Suprapubic skin (tissue), 4 donors: ENCODE results near the gene SRRT. TPM values are rescaled to one million over a fixed set of nuclear protein-coding genes. Genes with fewer than 3 reads are reported as not detected.
"Not testable (repeated sequence)": the region's sequence is repeated elsewhere in the genome, so short reads cannot be mapped to it uniquely, and the experiment has no call there.

Experiments
- DNase-seq, 2 donors: peaks; one replicate each; pipeline ENCODE4 v3.0.0-alpha.2; 2019; ENCODE audit warnings: low spot score in 2 of 2
- H3K27ac ChIP-seq: fragments of 200-600 bp; sonication (generic); one replicate; pipeline ENCODE4 v1.5.1; 2019
- H3K27me3 ChIP-seq: fragments of 200-600 bp; sonication (generic); one replicate; pipeline ENCODE4 v1.5.1; 2019
- H3K36me3 ChIP-seq: fragments of 200-600 bp; sonication (generic); one replicate; pipeline ENCODE4 v1.5.1; 2019
- H3K4me1 ChIP-seq: fragments of 200-600 bp; sonication (generic); one replicate; pipeline ENCODE4 v1.5.1; 2019
- H3K4me3 ChIP-seq: fragments of 200-600 bp; sonication (generic); one replicate; pipeline ENCODE4 v1.5.1; 2019; ENCODE audit warnings: mild to moderate bottlenecking
- H3K9me3 ChIP-seq: fragments of 200-600 bp; sonication (generic); one replicate; pipeline ENCODE4 v1.5.1; 2019
- EP300 ChIP-seq: sonication (generic); formaldehyde crosslinking; IDR thresholded peaks from one replicate; pipeline ENCODE4 v1.6.1; 2017; ENCODE audit warnings: antibody characterized with exemption
- POLR2A ChIP-seq, 2 donors: fragments of 450-650 bp; IDR thresholded peaks; one replicate each; pipeline ENCODE4 v1.6.1; 2017; ENCODE audit warnings: antibody characterized with exemption in 2 of 2, mild to moderate bottlenecking in 2 of 2, moderate library complexity in 2 of 2
- POLR2AphosphoS5 ChIP-seq, 3 donors: sonication (generic); formaldehyde crosslinking; IDR thresholded peaks; one replicate each; pipeline ENCODE4 v1.6.1; 2017; ENCODE audit warnings: antibody characterized with exemption in 3 of 3
- WGBS: methylation state at CpG from one replicate; pipeline ENCODE4 v1.1.5; 2018; 5-methylcytosine and 5-hydroxymethylcytosine counted together
- total RNA-seq, 4 donors: library from RNA; depleted of rRNA; stranded (reverse); fragments of >200 nt; gene quantifications; one replicate each; pipeline ENCODE4 v1.1.0, GENCODE V29; 2016
- TF ChIP-seq, protein P1 (sequence below), 2 donors: fragments of 200-600 bp in 1 of 2; fragments of 450-650 bp in 1 of 2; sonication (generic) in 1 of 2; IDR thresholded peaks; one replicate each; pipeline ENCODE4 v1.5.1; 2016 to 2019; ENCODE audit warnings: antibody characterized with exemption in 2 of 2, mild to moderate bottlenecking in 1 of 2, moderate library complexity in 1 of 2

Gene SRRT
- total RNA-seq, 4 donors from 2014 or later, result 62.8 to 163 (median 92.8) TPM

DNA sequence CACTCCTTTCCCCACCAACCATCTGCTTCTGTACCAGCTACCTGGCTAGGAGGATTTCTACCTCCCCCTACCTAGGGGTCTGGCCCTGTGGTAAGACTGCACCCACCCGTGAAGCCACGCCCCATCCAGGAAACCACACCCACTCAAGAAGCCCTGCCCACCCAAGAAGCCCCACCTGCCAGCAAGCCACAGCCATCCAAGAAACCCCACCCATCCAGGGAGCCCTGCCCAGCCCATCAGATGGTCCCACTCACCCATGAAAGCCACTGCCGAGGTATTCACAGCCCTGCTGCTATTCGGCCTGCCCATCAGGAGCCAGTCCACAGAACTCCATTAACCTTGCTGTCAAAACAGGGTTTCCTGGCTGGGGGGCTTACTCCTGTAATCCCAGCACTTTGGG lies 58.8 kb downstream of the SRRT start:
- no peaks in the 10 kb centered on the region for H3K36me3 ChIP-seq
- DNase-seq, result no peak
- H3K27ac ChIP-seq, result no peak overlapping the region
- 55% methylated on average over 4 of the region's 4 CpGs for WGBS
- H3K4me3 ChIP-seq, result no peak overlapping the region
- no peaks in the 10 kb centered on the region for H3K9me3 ChIP-seq
- TF ChIP-seq EP300, result no peak
- no peak for TF ChIP-seq POLR2A (IDR thresholded peaks at IDR 0.05)
- TF ChIP-seq, protein P1, sequence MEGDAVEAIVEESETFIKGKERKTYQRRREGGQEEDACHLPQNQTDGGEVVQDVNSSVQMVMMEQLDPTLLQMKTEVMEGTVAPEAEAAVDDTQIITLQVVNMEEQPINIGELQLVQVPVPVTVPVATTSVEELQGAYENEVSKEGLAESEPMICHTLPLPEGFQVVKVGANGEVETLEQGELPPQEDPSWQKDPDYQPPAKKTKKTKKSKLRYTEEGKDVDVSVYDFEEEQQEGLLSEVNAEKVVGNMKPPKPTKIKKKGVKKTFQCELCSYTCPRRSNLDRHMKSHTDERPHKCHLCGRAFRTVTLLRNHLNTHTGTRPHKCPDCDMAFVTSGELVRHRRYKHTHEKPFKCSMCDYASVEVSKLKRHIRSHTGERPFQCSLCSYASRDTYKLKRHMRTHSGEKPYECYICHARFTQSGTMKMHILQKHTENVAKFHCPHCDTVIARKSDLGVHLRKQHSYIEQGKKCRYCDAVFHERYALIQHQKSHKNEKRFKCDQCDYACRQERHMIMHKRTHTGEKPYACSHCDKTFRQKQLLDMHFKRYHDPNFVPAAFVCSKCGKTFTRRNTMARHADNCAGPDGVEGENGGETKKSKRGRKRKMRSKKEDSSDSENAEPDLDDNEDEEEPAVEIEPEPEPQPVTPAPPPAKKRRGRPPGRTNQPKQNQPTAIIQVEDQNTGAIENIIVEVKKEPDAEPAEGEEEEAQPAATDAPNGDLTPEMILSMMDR (IDR thresholded peaks at IDR 0.05), result no peak
- TF ChIP-seq POLR2AphosphoS5 (IDR thresholded peaks at IDR 0.05), result no peak
- peaks cover 3% of the 10 kb centered on the region for H3K27me3 ChIP-seq
- H3K4me1 ChIP-seq, result no peaks in the 10 kb centered on the region

DNA sequence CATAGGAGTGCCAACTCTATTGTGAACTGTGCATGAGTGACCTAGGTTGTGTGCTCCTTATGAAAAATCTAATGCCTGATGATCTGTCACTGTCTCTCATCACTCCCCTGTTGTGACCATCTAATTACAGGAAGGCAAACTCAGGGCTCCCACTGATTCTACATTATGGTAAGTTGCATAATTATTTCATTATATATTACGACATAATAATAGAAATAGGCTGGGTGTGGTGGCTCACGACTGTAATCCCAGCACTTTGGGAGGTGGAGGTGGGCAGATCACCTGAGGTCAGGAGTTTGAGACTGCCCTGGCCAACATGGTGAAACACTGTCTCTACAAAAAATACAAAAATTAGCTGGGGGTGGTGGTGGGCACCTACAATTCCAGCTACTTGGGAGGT lies 60.5 kb downstream of the SRRT start:
- WGBS, result 70% methylated on average over 2 of the region's 2 CpGs
- H3K27me3 ChIP-seq, DNase-seq, H3K4me1 ChIP-seq, H3K36me3 ChIP-seq, H3K4me3 ChIP-seq, H3K27ac ChIP-seq, H3K9me3 ChIP-seq: not testable (repeated sequence)

DNA sequence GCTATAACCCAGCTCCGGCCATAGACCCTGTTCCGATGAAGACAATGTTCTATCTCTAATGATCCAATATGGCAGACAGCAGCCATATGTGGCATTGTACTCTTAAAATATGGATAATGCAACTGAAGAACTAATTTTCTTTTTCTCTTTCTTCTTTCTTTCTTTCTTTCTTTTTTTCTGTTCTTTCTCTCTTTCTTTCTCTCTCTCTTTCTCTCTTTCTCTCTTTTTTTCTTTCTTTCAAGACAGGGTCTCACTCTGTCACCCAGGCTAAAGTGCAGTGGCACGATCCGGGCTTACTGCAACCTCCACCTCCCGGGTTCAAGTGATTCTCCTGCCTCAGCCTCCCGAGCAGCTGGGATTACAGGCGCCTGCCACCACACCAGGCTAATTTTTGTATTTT lies 61.3 kb downstream of the SRRT start:
- H3K27ac ChIP-seq, H3K4me1 ChIP-seq, H3K4me3 ChIP-seq, DNase-seq, H3K9me3 ChIP-seq, H3K36me3 ChIP-seq, H3K27me3 ChIP-seq: not testable (repeated sequence)
- 98% methylated on average over 7 of the region's 7 CpGs for WGBS

Other genes starting within 250 kb of the SRRT start
- 1 to 10 TPM in 3 of 4 donors, under 1 TPM in 1; 0.81 to 3.9 (median 1.3) TPM for gene TFR2, start 233.6 kb upstream of the SRRT start, total RNA-seq
- not detected for gene ACTL6B, start 218.7 kb upstream of the SRRT start, total RNA-seq
- gene GNB2, start 201.4 kb upstream of the SRRT start, total RNA-seq, result 100 to 1,000 TPM; 228 to 311 (median 300) TPM
- 10 to 100 TPM; 29.0 to 91.6 (median 40.7) TPM for gene GIGYF1, start 180.9 kb upstream of the SRRT start, total RNA-seq
- 10 to 100 TPM; 39.4 to 55.8 (median 47.6) TPM for gene POP7, start 169.0 kb upstream of the SRRT start, total RNA-seq
- under 1 TPM in 1 of 4 donors, not detected in 3; 0.97 TPM for gene EPO, start 154.6 kb upstream of the SRRT start, total RNA-seq
- under 1 TPM; 0.08 to 0.42 (median 0.20) TPM for gene ZAN, start 141.5 kb upstream of the SRRT start, total RNA-seq
- 10 to 100 TPM; 58.1 to 84.6 (median 81.6) TPM for gene EPHB4, start 47.6 kb upstream of the SRRT start, total RNA-seq
- 10 to 100 TPM; 22.5 to 33.8 (median 26.4) TPM for gene SLC12A9, start 22.4 kb upstream of the SRRT start, total RNA-seq
- 100 to 1,000 TPM in 1 of 4 donors, 10 to 100 TPM in 3; 66.3 to 113 (median 80.7) TPM for gene TRIP6, start 7.7 kb upstream of the SRRT start, total RNA-seq
- gene UFSP1, start 14.6 kb downstream of the SRRT start, total RNA-seq, result 1 to 10 TPM; 1.1 to 2.3 (median 1.7) TPM
- gene ACHE, start 20.8 kb downstream of the SRRT start, total RNA-seq, result 1 to 10 TPM in 1 of 4 donors, under 1 TPM in 2, not detected in 1; 0.30 to 2.5 (median 0.81) TPM
- gene MUC3A, start 74.4 kb downstream of the SRRT start, total RNA-seq, result not detected
- not detected for gene MUC12, start 94.5 kb downstream of the SRRT start, total RNA-seq
- gene MUC17, start 145.0 kb downstream of the SRRT start, total RNA-seq, result under 1 TPM; 0.08 to 0.25 (median 0.14) TPM
- gene TRIM56, start 210.4 kb downstream of the SRRT start, total RNA-seq, result 10 to 100 TPM; 12.1 to 28.9 (median 17.8) TPM